Activated effector memory CD4-positive, alpha-beta T cell treated with anti-CD3 and anti-CD28 coated beads, Interleukin-2, amount 50 U/mL, for 16 hours (primary cell): ENCODE data around the gene ZNF324.
A peak's percentile ranks its signal among the peaks of the same experiment; 100 is the strongest.
"Not testable (repeated sequence)": the region's sequence is repeated elsewhere in the genome, so short reads cannot be mapped to it uniquely, and the experiment has no call there.

Experiments used
- DNase-seq: peaks from one replicate; pipeline ENCODE4 v3.0.0-alpha.2; 2020

Gene ZNF324

DNA sequence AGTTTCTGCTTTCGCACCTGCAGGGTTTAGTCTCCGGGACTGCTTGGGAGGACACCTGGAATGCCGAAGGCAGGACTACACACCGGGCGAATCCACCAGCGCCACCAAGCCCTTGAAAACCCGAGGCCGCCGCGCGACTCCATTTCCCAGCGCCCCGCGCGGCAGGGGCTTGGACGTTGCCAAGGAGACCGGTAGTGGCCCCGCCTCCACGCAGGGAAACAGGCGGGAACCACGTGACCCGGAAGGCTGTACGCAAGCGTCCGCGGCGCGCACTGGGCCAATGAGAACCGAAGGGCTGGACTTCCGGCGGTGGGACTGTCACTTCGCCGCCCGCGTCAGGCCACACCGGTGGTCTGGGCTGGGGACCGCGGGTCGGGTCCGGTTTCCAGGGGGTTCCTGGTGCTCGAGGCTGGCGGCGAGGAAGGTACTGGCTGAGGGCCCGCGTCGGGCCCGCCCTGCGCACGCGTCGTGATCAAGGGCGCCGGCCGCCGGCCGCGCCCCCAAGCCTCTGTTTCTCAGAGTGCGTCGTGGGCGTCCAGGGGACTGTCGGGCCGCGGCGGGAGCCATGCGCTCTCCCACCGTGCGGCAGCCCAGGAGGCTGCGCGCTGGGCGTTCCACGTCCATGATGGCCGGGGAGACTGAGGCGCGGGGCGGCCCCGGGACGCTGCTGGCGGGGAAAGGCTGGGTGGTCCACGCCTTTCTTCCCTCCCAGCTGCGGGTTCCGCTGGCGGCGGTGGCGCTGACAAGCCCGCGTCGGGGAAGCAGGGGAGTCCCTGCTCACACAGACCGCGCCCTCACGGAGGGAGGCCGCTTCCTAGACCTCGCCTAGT lies at the start of gene ZNF324:
TSS of gene ZNF324 (plus strand) at position 321 of the 830 bp plus-strand sequence. CDS start 2,106 bp downstream, outside the sequence.
- peak; percentile 99 for DNase-seq

GRCh38 chr19:58428617-58429016 lies 38.3 kb upstream of the ZNF324 start:
- DNase-seq, result no peak

DNA sequence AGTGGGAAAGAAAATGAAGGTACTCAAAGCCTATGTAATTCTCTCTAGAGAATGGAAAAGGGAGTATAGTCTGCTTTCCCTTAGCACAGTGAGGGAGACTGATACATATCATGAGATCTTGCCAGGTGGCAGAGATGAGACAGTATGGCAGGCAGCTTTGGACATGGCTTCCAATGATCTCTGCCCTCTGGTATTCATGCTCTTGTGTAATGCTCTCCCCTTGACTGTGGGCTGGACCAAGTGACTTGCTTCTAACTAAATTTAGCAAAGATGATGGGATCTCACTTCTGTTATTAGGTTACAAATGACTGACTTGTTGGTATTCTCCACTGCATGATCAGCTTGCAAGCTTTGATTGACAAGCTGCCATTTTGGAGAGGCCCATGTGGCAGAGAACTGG lies 37.1 kb upstream of the ZNF324 start:
- no peak for DNase-seq

- DNase-seq, result no peak
Observed at GRCh38 chr19:58434217-58434616, 32.7 kb upstream of the ZNF324 start.

GRCh38 chr19:58439576-58440554 lies 27.0 kb upstream of the ZNF324 start, which contains the start of gene ZNF132:
Gene ZNF132 (minus strand): TSS chr19:58440153. CDS start chr19:58439821, 332 bp downstream.
- peak; percentile 97 for DNase-seq

DNA sequence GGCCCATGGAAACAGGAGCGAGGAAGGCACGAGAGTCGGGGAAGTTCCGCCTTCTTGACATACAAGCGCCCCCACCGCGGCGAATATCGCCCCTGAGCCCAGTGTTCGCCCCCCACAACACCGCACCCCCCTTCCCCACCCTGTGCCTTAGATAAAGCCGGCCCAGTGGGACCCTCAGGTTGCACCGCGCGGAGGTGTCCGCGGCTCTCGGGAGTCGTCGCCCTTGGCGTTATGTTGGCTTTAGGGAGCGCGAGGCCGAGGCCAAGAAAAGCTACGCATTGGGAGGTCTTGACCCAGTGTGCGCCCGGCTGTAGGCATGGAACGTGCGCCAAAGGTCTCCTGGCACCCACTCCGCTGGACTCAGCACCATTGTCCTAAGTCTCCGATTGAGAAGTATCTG lies 26.3 kb upstream of the ZNF324 start:
- no peak for DNase-seq

GRCh38 chr19:58442986-58443385 lies 23.9 kb upstream of the ZNF324 start:
- DNase-seq, result not testable (repeated sequence)

- not testable (repeated sequence) for DNase-seq
Observed at GRCh38 chr19:58448860-58449259, 18.0 kb upstream of the ZNF324 start.

DNA sequence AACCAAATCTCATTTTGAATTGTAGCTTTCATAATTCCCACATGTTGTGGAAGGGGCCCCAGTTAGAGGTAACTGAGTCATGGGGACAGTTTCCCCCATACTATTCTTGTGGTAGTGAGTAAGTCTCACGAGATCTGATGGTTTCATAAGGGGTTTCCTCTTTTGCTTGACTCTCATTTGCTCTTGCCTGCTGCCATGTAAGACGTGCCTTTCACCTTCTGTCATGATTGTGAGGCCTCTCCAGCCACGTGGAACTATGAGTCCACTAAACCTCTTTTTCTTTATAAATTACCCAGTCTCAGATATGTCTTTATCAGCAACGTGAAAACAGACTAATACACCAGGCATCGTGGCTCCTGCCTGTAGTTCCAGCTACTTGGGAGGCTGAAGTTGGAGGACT lies 16.9 kb upstream of the ZNF324 start:
- not testable (repeated sequence) for DNase-seq

- DNase-seq, result no peak
Observed at GRCh38 chr19:58450856-58451357, 16.0 kb upstream of the ZNF324 start.

DNA sequence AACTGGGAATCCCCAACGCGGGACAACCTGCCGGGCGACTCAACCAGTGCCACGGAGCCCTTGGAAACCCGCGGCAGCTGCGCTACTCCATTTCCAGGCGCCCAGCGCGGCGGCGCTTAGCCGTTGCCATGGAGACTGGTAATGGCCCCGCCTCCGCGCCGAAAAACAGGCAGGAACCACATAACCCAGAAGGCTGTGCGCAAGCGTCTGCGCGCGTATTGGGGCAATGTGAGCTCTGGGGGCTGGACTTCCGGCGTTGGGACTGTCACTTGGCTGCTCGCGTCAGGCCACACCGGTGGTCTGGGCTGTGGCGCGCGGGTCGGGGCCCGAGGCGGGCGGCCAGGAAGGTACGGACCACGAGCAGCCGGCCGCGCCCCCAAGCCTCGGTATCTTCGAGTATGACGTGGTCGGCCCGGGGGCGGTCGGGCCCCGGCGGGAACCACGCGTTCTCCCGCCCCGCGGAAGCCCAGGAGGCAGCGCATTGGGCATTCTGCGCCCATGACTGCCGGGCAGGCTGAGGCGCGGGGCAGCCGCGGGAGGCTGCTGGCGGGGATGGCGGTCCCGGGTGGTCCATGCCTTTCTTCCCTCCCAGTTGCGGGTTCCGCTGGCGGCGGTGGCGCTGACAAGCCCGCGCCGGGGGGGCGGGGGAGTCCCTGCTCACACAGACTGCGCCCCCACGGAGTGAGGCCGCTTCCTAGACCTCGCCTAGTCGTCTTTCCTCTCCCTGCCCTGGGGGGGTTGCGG lies 15.3 kb upstream of the ZNF324 start, which contains the start of gene ZNF324B:
TSS of gene ZNF324B (plus strand) at position 265 of the 744 bp plus-strand sequence. CDS start 2,080 bp downstream, outside the sequence.
- DNase-seq, result peak; percentile 99

DNA sequence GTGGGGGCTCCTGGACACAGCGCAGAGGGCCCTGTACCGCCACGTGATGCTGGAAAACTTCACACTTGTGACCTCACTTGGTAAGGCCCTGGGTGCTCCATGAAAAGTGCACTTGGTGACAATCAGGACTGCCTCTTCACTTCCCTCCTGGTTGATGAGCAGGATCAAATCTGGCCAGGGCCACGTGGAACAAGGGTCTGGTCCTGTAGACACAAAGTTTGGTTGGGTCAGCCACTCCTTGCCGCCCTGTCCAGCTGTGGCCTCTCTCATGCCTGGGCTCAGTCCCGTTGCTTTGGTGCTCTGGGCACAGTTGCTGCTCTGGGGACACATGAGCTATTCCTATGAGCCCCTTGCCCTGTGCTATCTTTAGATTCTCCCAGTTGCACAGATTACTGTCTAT lies 13.1 kb upstream of the ZNF324 start:
- DNase-seq, result no peak

DNA sequence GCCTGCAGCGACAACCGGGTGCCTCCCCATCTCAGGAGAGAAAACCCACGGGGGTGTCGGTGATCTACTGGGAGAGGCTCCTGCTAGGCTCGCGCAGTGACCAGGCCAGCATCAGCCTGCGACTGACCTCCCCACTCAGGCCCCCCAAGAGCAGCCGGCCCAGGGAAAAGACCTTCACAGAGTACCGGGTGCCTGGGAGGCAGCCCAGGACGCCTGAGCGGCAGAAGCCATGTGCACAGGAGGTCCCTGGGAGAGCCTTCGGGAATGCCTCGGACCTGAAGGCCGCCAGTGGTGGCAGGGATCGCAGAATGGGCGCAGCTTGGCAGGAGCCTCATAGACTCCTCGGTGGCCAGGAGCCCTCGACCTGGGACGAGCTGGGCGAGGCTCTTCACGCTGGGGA lies 11.6 kb upstream of the ZNF324 start:
- DNase-seq, result no peak

DNA sequence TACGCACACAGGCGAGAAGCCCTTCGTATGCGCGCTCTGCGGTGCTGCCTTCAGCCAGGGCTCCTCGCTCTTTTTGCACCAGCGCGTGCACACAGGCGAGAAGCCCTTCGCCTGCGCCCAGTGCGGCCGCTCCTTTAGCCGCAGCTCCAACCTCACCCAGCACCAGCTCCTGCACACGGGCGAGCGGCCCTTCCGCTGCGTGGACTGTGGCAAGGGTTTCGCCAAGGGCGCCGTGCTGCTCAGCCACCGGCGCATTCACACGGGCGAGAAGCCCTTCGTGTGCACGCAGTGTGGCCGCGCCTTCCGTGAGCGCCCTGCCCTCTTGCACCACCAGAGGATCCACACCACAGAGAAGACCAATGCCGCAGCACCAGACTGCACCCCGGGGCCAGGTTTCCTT lies 10.8 kb upstream of the ZNF324 start:
- no peak for DNase-seq

DNA sequence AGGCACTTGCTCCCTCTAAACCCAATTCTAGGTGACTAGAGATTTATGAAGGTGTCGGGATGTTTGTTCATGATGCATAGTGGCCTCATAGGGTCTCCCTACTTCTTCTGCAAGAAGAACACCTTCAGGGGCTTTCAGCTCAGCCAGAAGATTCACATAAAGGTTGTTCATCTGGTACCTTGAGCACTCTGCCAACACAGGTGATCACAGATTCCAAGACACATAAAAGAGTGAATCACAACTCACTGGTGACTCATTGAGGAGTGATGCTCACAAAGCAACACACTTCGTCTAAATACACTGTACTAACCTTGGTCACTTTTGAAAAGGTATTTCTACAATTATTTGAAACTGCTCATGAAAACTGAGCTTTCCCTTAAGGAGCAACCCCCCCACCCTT lies 6.8 kb upstream of the ZNF324 start:
- no peak for DNase-seq

- DNase-seq, result no peak
Observed at GRCh38 chr19:58466089-58466759, 656 bp upstream of the ZNF324 start.

GRCh38 chr19:58468216-58468839 lies 1.4 kb downstream of the ZNF324 start:
- DNase-seq, result no peak

GRCh38 chr19:58469241-58470013 lies 2.5 kb downstream of the ZNF324 start:
- DNase-seq, result no peak

- DNase-seq, result not testable (repeated sequence)
Observed at GRCh38 chr19:58470837-58471543, 4.1 kb downstream of the ZNF324 start.

DNA sequence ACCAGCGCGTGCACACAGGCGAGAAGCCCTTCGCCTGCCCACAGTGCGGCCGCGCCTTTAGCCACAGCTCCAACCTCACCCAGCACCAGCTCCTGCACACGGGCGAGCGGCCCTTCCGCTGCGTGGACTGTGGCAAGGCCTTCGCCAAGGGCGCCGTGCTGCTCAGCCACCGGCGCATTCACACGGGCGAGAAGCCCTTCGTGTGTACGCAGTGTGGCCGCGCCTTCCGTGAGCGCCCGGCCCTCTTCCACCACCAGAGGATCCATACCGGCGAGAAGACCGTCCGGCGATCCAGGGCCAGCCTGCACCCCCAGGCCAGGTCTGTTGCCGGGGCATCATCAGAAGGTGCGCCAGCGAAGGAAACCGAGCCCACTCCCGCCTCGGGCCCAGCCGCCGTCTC lies 4.9 kb downstream of the ZNF324 start:
- DNase-seq, result no peak
